Esophagus muscularis mucosa (tissue), 4 donors: ENCODE measurements around the gene TNPO3.

Source experiments
- CTCF ChIP-seq, 3 experiments: fragments of 200-600 bp in 2 of 3; fragments of 450-650 bp in 1 of 3; sonication (generic) in 2 of 3; IDR thresholded peaks; one replicate each; pipeline ENCODE4 v1.5.1; 2017 to 2019; ENCODE audit warnings: antibody characterized with exemption in 3 of 3, mild to moderate bottlenecking in 2 of 3, moderate library complexity in 1 of 3
- EP300 ChIP-seq: sonication (generic); formaldehyde crosslinking; IDR thresholded peaks from one replicate; pipeline ENCODE4 v1.6.1; 2017; ENCODE audit warnings: antibody characterized with exemption
- POLR2AphosphoS5 ChIP-seq, 2 donors: sonication (generic); formaldehyde crosslinking; IDR thresholded peaks; one replicate each; pipeline ENCODE4 v1.6.1; 2017; ENCODE audit warnings: antibody characterized with exemption in 2 of 2

DNA sequence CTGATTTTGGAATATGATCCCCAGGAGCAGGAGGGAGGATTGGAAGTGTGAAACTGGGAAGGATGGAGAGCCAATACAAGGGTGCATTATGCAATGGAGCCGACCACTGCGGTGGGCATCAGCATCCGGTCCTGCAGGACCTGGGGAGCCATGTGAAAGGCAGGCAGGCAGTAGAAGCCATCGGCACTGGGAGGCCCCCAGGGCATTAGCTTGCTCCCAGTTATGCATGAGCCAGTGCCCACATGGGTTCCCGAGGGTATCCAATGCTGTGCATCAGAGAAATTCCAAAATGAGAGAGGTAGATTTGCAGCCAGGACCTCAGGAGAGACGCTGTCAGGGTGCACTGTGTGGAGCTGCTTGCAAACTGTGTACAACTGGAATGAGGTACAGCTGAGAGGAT, 135.7 kb downstream of the TNPO3 start:
- TF ChIP-seq EP300 (no peak), POLR2AphosphoS5 (IDR thresholded peaks at IDR 0.05) (no peak), CTCF (IDR thresholded peaks at IDR 0.05) (no peak)
